Tibial artery (tissue), 4 donors: Measurements from ENCODE around the gene ZNF780B.

Source experiments
- DNase-seq, 2 donors: peaks; one replicate each; pipeline ENCODE4 v3.0.0-alpha.2; 2019
- H3K27ac ChIP-seq, 2 donors: fragments of 200-600 bp; sonication (generic) in 1 of 2; 1 replicate in 1 of 2; 2 replicates in 1 of 2; pipeline ENCODE4 v1.5.1; 2018 to 2019; ENCODE audit warnings: mild to moderate bottlenecking in 1 of 2
- H3K27me3 ChIP-seq, 2 donors: fragments of 200-600 bp; sonication (generic) in 1 of 2; one replicate each; pipeline versions ENCODE4 v1.5.1 to v1.6.0; 2016 to 2019
- H3K36me3 ChIP-seq, 3 donors: fragments of 200-600 bp; sonication (generic) in 2 of 3; one replicate each; pipeline ENCODE4 v1.5.1; 2016 to 2019; ENCODE audit warnings: mild to moderate bottlenecking in 2 of 3
- H3K4me1 ChIP-seq, 4 donors: fragments of 200-600 bp; sonication (generic) in 2 of 4; 1 replicate in 3 of 4; 2 replicates in 1 of 4; pipeline ENCODE4 v1.5.1; 2016 to 2019
- H3K4me3 ChIP-seq, 2 donors: fragments of 200-600 bp; sonication (generic) in 1 of 2; 1 replicate in 1 of 2; 2 replicates in 1 of 2; pipeline ENCODE4 v1.5.1; 2018 to 2019; ENCODE audit warnings: mild to moderate bottlenecking in 2 of 2
- H3K9me3 ChIP-seq, 3 donors: fragments of 200-600 bp; sonication (generic) in 1 of 3; one replicate each; pipeline ENCODE4 v1.5.1; 2016 to 2019
- intact Hi-C: fragments of 100-400 bp; cut with DNase I; formaldehyde crosslinking; loops from one replicate; pipeline ENCODE4 v1.15.0; 2023; ENCODE audit warnings: low total_unique reads
- TF ChIP-seq, protein P1 (sequence below), 2 experiments: fragments of 200-600 bp in 1 of 2; fragments of 450-650 bp in 1 of 2; IDR thresholded peaks; one replicate each; pipeline ENCODE4 v1.5.1; 2017 to 2019; ENCODE audit warnings: antibody characterized with exemption in 2 of 2, mild to moderate bottlenecking in 1 of 2, moderate library complexity in 1 of 2

The ZNF780B gene

DNA sequence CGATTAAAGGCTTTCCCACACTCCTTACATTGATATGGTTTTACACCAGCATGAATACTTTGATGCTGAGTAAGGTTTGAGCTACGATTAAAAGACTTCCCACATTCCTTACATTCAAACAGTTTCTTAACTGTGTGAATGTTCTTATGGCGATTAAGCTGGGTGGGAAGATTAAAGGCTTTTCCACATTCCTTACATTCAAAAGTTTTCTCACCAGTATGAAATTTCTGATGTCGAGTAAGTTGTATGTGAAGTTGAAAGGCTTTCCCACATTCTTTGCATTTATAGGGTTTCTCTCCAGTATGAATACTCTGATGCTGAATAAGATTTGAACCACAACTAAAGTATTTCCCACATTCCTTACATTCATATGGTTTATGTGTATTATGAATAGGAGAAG lies 20.0 kb downstream of the ZNF780B start:
- intact Hi-C loops: no loop called here
- DNase-seq: no peak
- no peak overlapping the region for H3K27ac ChIP-seq
- peaks cover 17 to 71% (median 60%) of the 10 kb centered on the region in 3 donors for H3K9me3 ChIP-seq
- TF ChIP-seq, protein P1, sequence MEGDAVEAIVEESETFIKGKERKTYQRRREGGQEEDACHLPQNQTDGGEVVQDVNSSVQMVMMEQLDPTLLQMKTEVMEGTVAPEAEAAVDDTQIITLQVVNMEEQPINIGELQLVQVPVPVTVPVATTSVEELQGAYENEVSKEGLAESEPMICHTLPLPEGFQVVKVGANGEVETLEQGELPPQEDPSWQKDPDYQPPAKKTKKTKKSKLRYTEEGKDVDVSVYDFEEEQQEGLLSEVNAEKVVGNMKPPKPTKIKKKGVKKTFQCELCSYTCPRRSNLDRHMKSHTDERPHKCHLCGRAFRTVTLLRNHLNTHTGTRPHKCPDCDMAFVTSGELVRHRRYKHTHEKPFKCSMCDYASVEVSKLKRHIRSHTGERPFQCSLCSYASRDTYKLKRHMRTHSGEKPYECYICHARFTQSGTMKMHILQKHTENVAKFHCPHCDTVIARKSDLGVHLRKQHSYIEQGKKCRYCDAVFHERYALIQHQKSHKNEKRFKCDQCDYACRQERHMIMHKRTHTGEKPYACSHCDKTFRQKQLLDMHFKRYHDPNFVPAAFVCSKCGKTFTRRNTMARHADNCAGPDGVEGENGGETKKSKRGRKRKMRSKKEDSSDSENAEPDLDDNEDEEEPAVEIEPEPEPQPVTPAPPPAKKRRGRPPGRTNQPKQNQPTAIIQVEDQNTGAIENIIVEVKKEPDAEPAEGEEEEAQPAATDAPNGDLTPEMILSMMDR (IDR thresholded peaks at IDR 0.05): no peak
- H3K27me3 ChIP-seq: no peaks in the 10 kb centered on the region
- H3K4me1 ChIP-seq: no peaks in the 10 kb centered on the region
- no peak overlapping the region for H3K4me3 ChIP-seq
- H3K36me3 ChIP-seq: peaks cover 0 to 59% (median 56%) of the 10 kb centered on the region in 3 donors

DNA sequence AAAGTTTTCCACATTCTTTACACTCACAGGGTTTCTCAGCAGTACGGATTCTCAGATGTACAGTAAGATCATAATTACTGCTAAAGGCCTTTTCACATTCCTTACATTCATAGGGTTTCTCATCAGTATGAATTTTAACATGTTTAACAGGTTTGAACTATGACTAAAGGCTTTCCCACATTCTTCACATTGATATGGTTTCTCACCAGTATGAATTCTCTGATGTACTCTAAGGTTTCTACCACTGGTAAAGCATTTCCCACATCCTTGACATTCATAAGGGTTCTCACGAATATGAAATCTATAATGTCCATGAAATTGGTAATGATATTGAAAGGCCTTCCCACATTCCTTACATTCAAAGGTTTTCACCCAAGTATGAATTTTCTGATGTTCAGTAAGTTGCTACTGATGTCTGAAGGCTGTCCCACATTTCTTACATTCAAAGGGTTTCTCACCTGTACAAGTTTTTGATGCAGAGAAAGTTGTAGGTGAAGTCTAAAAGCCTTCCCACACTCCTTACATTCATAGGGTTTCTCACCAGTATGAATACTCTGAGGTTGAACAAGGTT lies 22.0 kb downstream of the ZNF780B start:
- no peaks in the 10 kb centered on the region for H3K27me3 ChIP-seq
- H3K4me1 ChIP-seq: no peaks in the 10 kb centered on the region
- no peak overlapping the region for H3K4me3 ChIP-seq
- TF ChIP-seq, protein P1 (IDR thresholded peaks at IDR 0.05): no peak
- H3K27ac ChIP-seq: no peak overlapping the region
- intact Hi-C loops: no loop called here
- H3K9me3 ChIP-seq: peaks cover 24 to 86% (median 74%) of the 10 kb centered on the region in 3 donors
- peaks cover 0 to 68% (median 67%) of the 10 kb centered on the region in 3 donors for H3K36me3 ChIP-seq
- no peak for DNase-seq

DNA sequence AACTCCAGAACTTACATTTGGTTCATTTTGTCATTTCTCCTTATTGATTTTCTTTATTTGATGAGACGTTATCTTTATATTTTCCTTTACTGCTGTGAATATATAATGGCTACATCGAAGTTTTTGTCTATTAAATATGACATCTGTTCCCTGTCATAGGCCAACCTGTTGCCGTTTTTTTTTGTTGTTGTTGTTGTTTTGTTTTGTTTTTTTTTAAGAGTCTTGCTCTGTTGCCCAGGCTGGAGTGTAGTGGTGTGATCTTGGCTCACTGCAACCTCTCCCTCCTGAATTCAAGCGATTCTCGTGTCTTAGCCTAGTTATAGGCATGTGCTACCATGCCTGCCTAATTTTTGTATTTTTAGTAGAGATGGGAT lies 29.4 kb downstream of the ZNF780B start:
- no peak overlapping the region for H3K27ac ChIP-seq
- no peak overlapping the region for H3K4me3 ChIP-seq
- H3K27me3 ChIP-seq: no peaks in the 10 kb centered on the region
- peaks cover 18 to 99% (median 87%) of the 10 kb centered on the region in 3 donors for H3K9me3 ChIP-seq
- no peak for DNase-seq
- intact Hi-C loops: no loop called here
- H3K36me3 ChIP-seq: peaks cover 0 to 44% (median 29%) of the 10 kb centered on the region in 3 donors
- TF ChIP-seq, protein P1 (IDR thresholded peaks at IDR 0.05): no peak
- H3K4me1 ChIP-seq: no peaks in the 10 kb centered on the region

DNA sequence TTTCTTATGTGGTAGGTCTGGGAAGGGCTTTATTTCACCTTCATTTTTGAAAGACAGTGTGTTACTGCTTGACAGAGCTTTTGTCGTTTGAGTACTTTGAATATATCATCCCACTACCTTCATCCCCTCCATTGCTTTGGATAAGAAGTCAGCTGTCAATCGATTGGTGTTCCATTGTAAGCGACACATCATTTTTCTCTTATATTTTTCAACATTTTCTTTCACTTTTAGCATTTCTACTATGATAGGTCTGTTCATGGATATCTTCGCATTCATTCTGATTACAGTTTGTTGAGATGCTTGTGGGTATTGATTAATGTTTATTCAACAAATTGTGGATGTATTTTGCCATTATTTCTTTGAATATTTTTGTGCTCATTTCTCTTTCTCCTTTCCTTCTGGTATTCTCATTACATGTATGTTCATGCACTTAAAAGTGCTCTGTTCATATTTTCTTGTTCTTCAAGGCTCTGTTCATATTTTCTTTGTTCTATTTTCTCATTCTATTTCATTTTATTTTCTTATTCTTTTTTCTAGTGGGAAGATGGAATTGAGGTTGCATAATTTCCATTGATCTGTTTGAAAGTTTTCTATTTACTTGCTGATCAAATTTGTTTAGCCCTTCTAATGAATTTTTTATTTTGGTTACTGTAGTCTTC lies 30.0 kb downstream of the ZNF780B start:
- no peaks in the 10 kb centered on the region for H3K27me3 ChIP-seq
- intact Hi-C loops: no loop called here
- no peak for DNase-seq
- H3K4me3 ChIP-seq: no peak overlapping the region
- TF ChIP-seq, protein P1 (IDR thresholded peaks at IDR 0.05): no peak
- peaks cover 15 to 99% (median 87%) of the 10 kb centered on the region in 3 donors for H3K9me3 ChIP-seq
- no peaks in the 10 kb centered on the region for H3K4me1 ChIP-seq
- H3K27ac ChIP-seq: no peak overlapping the region
- peaks cover 0 to 40% (median 28%) of the 10 kb centered on the region in 3 donors for H3K36me3 ChIP-seq

DNA sequence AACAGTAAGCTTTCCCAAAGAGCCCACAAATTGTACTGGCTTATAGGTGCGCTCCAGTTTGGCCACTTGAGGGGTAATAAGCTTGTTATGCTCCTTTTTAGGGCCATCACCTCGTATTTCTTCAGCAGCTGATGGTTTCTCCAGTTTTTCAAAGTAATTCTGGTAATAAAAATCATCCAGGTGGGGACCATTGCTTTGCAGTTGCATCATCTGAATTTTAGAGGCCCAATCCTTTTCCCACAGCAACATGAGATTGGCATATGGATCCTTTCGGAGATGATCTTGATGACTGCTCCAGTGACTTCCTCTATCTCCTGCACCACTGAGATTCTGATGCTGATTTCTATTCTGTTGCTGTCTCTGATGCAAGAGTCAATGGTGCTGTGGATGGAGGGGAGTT lies 32.1 kb downstream of the ZNF780B start:
- no peak for DNase-seq
- TF ChIP-seq, protein P1 (IDR thresholded peaks at IDR 0.05): no peak
- Histone ChIP-seq H3K4me1 (no peaks in the 10 kb centered on the region), H3K27ac (no peak overlapping the region), H3K4me3 (no peak overlapping the region), H3K9me3 (peaks cover 10 to 99% (median 74%) of the 10 kb centered on the region in 3 donors), H3K27me3 (no peaks in the 10 kb centered on the region), H3K36me3 (peaks cover 0 to 37% (median 28%) of the 10 kb centered on the region in 3 donors)
- intact Hi-C loops: no loop called here
